HG02870 (cell line): ENCODE data around the gene GTPBP1.

ENCODE experiments used
- ATAC-seq: cut with Tn5 transposase; IDR thresholded peaks from one replicate; pipeline ENCODE4 v1.9.1; 2021; ENCODE audit warnings: mild to moderate bottlenecking, moderate library complexity; ENCODE audit not compliant: unreplicated experiment

Gene GTPBP1

DNA sequence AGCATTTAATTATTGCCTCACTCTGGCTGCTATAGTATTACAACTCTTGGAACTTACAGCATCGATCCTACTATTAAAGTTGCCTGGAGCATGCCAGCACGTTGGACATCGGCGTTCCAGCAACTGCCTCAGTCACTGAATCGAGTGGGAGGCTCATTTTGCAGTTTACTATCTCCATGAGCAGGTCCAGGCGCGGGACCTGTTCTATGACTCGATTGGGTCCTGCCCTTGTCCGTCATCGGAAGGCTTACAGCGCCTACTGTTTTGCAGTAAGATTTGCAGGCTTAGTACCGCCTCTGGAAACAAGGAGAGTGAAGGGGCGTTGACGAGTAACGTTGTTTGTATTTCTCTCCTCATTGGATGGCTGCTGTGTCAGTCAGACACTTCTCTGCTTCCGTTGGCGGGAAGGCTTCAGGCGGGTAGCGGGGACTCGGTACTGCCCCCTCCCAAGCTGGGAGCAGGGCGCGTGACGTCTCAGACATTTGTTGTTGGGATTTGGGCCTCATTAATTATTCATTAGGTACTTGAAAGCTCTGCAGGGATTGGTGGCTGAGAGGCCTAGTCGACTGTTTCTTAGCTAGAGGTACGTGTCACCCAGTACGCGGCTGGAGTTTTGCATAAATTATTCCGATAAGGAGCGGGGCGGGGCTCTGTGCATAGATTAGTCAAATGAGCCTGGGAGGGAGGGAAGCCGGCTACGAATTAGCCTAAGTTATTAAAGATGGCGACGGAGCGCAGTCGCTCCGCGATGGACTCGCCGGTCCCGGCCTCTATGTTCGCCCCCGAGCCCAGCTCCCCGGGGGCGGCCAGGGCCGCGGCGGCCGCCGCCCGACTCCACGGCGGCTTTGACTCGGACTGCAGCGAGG, at the start of gene GTPBP1:
Gene GTPBP1 (plus strand): TSS at position 710 of the 866 bp plus-strand sequence. CDS start 12 bp downstream, at position 722.
- peak; percentile 75 for ATAC-seq

DNA sequence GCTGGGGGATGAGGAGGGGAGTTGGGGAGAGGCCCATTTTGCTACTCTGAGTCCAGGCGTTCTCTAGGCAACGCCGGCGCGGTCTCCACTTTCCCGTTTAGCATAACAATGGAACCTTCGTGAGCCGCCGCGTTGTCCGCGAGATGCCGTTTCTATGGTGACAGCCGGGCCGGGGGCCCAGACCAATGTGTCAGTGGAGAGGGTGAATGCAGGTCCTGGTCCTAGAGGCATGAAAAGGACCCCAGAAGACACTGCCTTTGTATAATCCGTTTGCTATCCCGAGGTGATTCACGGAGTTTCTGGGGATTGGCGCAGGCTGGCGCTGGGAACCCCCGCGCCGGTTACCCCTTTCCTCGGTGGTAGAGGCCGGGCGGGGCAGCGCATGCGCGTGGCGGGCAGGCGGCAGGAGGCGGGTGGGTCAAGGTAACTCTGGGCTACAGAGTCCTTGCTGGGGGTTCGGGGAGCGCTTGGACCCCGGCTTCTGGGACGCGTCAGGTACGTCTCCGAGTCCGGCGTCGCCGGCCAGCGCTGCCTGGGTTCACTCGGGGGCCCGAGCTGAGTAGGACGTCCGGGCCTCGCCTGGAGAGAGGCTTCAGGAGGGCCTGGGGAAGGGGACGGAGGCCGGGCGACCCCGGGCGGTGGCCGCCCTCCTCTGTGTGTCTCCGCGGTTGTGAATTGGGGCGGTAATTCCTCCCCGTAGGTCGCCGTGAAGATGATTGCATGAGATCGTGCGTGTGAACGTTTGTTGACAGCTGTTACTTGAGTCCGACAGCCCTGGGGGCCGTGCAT, 49.3 kb upstream of the GTPBP1 start, which contains the start of the genes CBY1 and FAM227A:
Gene CBY1 (plus strand): TSS at position 383 of the 789 bp plus-strand sequence. CDS start 11,417 bp downstream, outside the sequence.
Gene FAM227A (minus strand): TSS at position 137 of the 789 bp plus-strand sequence. CDS start 6,224 bp downstream, outside the sequence.
- ATAC-seq: peak; percentile 65

DNA sequence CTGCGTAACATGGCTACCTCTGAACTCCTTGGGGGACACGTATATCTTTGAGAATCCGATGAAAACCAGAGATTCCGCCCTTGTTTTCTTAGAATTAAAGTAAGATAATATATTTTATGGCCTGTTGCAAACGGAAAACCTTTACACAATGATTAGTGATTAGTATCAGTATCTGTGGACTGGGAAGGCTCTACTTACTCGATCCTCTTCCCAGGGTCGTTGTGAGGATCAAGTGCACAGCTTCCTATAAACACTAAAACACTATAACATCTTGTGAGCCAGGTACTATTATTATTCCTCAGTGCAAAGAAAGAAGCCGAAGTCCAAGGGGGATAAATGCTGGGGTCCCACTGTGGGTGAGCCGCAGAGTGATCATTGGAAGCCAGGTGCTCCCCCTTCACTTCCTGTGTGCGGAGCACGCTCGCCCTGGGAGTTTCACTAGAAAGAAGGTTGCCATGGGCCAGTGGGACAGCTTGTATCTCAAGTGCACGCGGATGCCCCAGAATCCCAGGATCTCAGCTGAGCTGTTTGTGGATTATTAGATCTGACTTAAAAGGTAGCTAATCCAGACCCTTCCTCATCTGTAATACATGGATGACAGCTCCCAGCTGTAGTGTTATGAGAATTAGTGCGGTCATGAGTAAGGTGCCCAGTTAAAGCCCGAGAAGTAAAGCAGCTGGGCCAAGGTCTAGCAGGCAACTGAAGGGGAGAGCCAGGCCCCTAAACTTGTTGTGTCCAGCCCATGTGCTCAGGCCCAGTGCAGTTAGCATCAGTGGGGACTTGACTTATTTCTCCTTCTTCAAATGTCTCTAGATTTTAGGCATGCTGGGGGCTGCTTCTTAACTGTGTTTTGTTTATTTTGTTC, 48.5 kb upstream of the GTPBP1 start:
- no peak for ATAC-seq

DNA sequence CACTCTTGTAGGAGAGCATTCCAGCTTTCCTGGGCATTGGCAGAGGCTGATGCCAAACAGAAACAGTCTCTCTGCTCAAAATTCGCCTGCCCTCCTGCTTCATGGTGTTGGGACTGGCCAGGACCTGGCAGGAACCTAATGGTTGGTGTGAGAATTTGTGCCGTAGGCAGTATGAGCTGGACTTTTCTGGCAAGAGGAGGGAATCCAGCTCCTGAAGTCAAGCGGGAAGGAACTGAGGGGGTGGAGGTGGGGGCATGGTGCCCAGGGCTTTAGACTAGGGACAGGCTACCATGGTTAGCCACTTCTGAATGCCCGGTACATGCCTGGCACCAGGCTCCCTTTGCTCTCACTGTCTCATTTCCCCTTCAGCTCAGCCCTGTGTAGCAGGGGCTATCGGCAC, 30.9 kb upstream of the GTPBP1 start:
- ATAC-seq: no peak

DNA sequence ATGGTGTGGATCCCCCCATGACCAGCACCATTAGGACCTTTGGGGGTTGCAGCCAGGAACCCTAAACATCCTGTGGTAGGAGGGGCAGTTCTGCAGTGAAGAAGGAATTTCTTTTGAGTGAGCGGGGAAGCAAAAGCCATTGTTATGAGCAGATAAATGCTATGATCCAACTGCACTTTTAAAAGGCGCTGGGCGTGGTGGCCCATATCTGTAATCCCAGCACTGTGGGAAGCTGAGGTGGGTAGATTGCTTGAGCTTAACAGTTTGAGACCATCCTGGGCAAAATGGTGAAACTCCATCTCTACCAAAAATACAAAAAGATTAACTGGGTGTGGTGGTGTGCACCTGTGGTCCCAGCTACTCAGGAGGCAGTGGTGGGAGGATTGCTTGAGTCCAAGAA, 29.9 kb upstream of the GTPBP1 start:
- ATAC-seq: no peak

DNA sequence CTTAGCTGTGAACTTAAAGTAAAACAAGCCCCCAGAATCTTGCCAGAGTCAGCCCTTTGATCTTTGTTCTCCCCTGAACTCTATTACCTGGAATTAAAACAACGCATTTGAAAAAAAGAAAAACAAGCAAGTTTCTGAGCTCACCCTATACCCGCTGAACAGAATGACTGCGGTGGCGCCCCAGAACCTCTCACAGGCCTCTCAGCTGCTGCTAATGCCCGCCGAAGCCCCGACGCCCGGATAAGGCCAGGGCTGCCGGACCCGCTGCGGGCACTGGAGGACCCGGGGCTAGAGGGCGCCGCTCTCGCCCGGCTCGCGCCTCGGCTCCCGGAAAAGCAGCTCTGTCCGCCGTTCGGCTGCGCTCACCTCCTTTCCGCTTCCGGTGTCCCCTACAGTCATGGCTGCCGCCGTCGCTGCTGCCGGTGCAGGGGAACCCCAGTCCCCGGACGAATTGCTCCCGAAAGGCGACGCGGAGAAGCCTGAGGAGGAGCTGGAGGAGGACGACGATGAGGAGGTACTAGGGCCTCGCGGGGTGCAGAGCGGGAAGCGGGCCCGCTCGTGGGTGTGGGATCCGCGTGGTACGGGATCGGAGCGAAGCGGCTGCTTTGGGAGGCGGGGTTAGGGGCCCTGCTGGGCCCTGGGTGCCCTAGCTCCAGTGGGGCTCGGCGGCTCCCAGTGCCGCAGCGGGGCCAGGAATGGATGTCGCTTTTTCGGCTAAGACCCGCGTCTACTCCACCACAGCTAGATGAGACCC, 24.0 kb upstream of the GTPBP1 start, which contains the start of gene TOMM22:
Gene TOMM22 (plus strand): TSS at position 376 of the 754 bp plus-strand sequence. CDS start 22 bp downstream, at position 398.
- peak; percentile 91 for ATAC-seq

DNA sequence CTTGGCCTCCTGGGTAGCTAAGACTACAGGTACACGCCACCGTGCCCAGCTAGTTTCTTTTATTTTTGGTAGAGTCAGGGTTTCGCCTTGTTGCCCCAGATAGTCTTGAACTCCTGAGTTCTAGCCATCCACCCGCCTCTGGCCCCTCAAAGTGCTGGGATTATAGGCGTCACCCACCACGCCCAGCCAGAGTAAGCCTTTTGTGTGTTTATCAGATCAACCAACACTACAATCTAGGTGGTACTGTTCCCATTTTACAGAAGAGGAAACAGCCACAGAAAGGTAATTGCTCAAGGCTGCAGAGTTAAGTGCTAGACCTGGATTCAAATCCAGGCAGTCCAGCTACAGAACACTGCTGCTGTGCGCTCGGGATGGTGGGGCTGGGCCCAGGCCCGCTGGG, 20.8 kb upstream of the GTPBP1 start:
- no peak for ATAC-seq

DNA sequence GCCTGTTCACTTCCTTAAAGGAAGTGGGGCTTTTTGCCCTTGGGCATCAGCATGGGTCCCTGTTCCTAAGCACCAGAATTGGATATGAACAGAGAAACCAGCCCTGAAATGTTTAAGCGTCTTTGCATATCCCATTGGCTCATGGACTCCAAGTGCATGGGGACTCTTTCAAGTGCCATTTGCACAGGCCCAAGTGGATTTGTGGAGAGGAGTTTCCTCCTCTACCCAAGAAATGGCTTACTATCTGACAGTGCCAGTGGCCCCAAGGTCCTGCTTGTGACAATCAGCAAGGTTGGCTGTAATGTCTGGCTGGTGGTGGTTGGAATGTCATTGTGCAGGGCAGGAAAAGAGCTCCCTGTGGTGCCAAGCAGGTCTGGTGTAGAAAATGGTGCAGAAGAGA, 20.0 kb upstream of the GTPBP1 start:
- ATAC-seq: no peak

DNA sequence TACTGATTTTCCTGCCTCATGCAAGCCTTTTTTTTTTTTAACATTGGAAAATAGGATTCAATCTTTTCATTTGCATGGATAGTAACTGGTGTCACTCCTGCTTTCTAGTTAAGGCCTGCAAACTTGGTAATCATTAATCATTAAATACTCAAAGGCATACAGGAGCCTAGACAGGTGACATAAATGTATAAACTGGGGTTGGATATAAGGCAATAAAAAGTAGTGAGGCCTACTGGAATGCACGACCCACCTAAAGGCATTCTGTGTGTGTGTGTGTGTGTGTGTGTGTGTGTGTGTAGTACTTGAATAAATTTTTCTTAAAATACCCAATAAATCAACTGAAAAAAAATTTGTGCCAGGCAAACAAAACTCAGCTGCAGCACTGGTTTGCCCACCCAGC, 16.1 kb upstream of the GTPBP1 start:
- no peak for ATAC-seq

DNA sequence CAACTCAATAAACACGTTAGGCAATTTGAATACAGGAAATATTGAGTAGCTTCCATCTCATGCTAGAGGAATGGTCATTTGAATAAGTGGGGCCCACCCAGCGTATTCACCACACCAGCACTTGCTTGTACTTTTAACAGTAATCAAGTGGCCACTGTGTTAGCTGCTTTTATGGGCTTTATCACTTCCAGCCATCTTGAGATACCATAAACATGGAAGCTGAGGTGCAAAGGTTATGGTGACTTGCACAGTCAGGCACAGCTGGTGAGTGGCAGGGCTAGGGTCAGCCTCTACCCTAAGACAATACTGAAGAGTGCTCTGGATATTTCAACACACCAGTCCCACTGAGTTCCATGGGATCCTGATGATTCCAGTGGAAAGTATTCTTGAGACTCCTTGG, 11.7 kb upstream of the GTPBP1 start:
- ATAC-seq: no peak

DNA sequence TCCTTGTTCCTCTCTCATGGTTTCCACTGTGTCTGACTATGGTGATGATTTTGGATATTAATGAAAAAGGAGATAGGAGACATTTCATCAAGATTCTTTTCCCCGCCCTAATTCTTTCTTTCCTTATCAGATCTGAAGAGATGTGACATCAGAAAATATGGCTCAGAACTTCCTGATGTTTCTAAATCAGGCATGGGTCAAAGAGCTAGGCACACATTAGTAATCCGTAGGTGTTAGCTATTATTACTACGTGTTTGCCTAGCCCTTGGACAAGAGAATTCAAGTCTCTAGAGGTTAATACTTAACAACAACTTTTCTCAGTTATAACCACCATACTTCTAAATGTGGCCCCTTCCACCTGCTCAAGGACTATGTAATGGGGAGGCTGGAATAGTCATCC, 10.8 kb upstream of the GTPBP1 start:
- ATAC-seq: no peak

DNA sequence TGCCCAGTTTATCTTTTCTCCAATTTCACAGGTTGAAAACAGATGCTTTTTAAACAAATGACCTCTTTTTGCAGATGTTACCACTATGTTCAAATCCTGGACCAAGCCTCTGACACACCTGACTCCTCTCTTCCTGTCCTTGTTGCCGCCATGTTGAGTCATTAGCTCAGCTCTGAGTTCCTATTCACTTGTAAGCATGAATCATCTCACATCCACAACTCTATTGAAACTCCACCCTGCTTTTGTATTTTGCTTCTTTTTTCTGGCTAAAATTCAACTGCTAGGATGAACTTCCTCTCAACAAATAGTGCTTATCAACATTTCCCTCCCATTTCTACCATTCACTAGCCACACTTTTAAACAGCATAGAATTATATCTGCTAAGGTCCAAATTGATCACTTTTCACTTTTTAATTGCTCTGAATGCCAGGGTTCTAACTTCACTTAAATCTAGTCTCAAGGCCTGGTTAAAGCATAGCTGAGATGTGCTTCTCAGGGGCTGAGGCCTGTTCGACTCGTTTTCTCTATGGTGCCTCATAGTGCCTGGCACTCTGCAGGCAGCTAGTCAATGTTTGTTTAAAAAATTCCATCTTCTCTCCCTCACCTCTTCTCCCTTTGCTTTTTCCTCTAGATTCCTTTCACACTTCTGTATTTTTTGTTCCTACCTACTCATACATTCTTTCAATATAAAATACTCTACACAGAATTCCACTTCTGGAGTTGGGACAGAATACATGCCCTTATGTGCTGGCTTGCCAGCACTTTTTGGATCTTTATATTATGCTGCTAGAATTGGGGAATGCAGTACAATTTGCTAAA, 8.9 kb upstream of the GTPBP1 start:
- ATAC-seq: no peak

DNA sequence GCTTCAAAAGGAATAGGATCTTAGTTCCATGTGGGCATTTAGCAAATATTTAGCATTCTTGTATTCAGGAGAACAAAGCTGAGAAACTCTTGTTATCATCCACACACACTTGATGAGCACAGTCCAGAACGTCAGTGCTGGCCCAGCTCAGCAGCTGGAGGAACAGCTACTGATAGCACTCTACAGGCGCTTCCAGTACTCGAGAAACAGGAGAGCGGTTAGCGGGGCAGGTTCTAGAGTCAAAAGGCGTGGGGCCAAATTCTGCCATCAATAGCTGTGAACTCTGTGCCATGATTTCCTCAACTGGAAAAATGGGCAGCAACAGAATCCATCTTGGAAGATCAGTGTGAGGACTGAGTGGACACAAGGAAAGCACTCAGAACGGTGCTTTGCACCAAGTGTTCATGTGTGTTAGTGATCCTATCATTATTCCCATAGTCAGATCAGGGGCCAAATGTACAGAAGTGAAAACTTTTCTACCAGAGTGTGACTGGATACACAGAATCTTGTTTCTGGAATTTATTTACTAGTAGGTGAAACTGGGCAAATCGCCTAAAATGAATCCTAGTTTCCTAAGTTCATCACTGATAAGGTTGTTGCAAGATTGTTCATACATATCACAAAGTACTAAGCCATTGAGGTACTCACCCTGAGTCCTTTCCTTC, 8.2 kb upstream of the GTPBP1 start:
- ATAC-seq: no peak

DNA sequence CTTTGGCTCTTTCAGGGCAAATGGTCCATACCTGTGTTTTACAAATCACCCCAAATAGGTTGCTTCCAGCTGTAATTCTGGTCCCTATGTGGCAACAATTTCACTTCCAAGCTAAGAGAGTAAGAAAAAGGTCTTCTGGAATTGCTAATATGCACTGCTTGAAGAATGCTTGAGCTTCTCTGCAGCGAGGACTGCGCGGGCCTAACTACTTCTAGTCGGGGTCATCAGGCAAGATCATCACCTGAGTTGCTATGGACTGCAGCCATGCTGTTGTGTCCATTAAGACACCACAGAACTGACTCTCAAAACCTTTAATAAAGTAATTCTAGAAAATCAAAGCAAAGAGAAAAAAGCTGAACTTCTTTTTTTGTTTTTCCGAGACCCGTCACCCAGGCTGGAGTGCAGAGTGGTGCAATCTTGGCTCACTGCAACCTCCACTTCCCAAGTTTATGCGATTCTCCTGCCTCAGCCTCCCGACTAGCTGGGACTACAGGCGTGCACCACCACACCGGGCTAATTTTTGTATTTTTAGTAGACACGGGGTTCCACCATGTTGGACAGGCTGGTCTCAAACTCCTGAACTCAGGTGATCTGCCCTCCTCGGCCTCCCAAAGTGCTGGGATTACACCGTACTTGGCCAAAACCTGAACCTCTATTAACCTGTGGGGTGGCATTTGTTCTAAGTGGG, 7.2 kb upstream of the GTPBP1 start:
- ATAC-seq: no peak

DNA sequence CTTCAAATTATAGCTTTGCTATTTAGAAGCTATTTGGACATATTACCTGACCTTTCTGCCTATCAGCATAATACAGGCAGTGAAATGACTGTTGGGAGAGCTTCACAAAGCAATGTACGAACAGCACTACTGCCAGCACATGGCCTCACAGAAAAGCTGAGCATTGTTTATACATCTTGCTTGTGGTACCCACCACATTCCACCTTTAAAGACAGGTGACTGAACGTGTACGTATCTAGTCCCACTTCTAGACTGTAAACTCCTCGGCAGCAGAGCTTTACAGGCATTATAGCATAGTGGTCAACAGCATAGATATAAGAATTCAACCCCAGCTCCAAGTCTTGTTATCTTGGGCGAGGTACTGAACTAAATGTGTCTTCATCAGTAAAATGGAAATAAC, 6.6 kb upstream of the GTPBP1 start:
- ATAC-seq: no peak

DNA sequence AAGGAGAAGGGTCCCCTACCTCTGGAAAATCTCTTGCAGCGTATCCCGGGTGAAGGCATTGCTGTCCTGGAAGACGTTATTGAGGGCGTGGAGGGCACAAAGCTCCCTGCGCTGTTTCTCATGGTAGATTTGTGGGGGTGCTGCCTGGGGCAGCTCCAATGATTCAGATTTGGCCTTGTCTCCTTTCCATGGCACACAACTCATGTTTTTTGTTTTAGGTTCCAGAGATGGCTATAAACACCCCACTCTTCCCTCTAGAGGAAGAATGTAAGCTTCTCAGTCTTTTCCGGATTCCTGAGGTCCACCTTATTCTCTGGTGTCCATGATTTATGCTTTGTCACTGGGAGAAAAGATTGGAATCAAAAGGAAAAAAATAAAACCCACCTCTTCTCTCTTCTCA, 6.0 kb upstream of the GTPBP1 start:
- ATAC-seq: no peak

DNA sequence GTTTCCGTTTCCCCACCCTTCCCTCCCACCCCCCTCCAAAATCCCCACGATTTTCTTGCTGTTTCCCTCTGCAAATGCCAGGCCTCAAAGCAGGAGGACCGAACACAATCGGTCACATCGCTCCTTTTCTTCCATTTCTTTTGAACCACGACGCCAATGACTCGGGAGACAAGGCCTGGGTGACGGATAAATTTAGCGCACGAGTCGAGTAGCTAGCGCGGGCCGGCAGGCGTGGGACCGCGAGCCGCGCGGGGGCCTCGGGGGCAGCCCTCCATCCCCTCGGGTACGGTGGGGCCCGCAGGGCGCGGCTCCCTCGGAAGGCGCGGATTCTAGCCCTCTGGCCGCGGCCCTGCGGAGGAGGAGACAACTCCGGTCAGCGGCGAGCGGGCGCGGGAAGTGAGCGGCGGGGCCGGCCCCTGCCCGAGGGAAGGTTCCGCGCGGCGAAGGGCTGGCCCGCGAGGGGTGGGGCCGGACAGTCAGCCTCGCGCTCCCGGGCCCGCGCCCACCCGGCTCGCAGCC, 5.4 kb upstream of the GTPBP1 start:
- peak; percentile 12 for ATAC-seq
